ENCODE measurements around the gene MYO18B. TPM values are rescaled to one million over a fixed set of nuclear protein-coding genes. Genes with fewer than 3 reads are reported as not detected.

The MYO18B gene
- total RNA-seq, 1 experiment from 2014 or later = 0.07 TPM

GRCh38 chr22:25795478-25795877 is 53.5 kb downstream of the MYO18B start:
- Histone ChIP-seq H3K27me3 (replicated peaks; ENCODE audit: control insufficient read depth, insufficient read depth, low read length) (no peaks in the 10 kb centered on the region), H3K4me1 (no peaks in the 10 kb centered on the region), H3K4me3 (ENCODE audit: low read depth, low read length) (no peak overlapping the region), H3K36me3 (ENCODE audit: control insufficient read depth, insufficient read depth, low read length) (no peaks in the 10 kb centered on the region), H3K9me3 (no peaks in the 10 kb centered on the region)
- Mint-ChIP-seq H3K9me3 (ENCODE audit: unreplicated experiment) (no peaks in the 10 kb centered on the region), H3K27ac (ENCODE audit: unreplicated experiment) (no peak overlapping the region), H3K36me3 (ENCODE audit: insufficient read depth, unreplicated experiment) (no peaks in the 10 kb centered on the region), H3K27me3 (ENCODE audit: insufficient read depth, unreplicated experiment) (peaks cover 16% of the 10 kb centered on the region), H3K4me1 (ENCODE audit: low read depth, unreplicated experiment) (no peaks in the 10 kb centered on the region), H3K4me3 (ENCODE audit: unreplicated experiment) (no peak overlapping the region)
- BruUV-seq (replicated peaks) = no TSS peak
- no peak for DNase-seq
- POLR2A ChIA-PET = no interaction called here
- CTCF ChIA-PET = no interaction called here
- intact Hi-C loops (cut with micrococcal nuclease; ENCODE audit: unreplicated experiment) = no loop called here
- TF ChIP-seq CTCF (IDR thresholded peaks at IDR 0.05; ENCODE audit: insufficient read depth in 1 of 2, low read depth in 1 of 2, low read length in 1 of 2, severe bottlenecking in 1 of 2, unreplicated experiment in 1 of 2) = no peak

GRCh38 chr22:25797498-25798290 is 55.7 kb downstream of the MYO18B start:
- Histone ChIP-seq H3K36me3 (ENCODE audit: control insufficient read depth, insufficient read depth, low read length) (no peaks in the 10 kb centered on the region), H3K4me1 (no peaks in the 10 kb centered on the region), H3K9me3 (no peaks in the 10 kb centered on the region), H3K27me3 (replicated peaks; ENCODE audit: control insufficient read depth, insufficient read depth, low read length) (no peaks in the 10 kb centered on the region), H3K4me3 (ENCODE audit: low read depth, low read length) (no peak overlapping the region)
- Mint-ChIP-seq H3K4me3 (ENCODE audit: unreplicated experiment) (no peak overlapping the region), H3K36me3 (ENCODE audit: insufficient read depth, unreplicated experiment) (no peaks in the 10 kb centered on the region), H3K27ac (ENCODE audit: unreplicated experiment) (no peak overlapping the region), H3K27me3 (ENCODE audit: insufficient read depth, unreplicated experiment) (peaks cover 13% of the 10 kb centered on the region), H3K4me1 (ENCODE audit: low read depth, unreplicated experiment) (no peaks in the 10 kb centered on the region), H3K9me3 (ENCODE audit: unreplicated experiment) (no peaks in the 10 kb centered on the region)
- no TSS peak for BruUV-seq (replicated peaks)
- no peak for TF ChIP-seq CTCF (IDR thresholded peaks at IDR 0.05; ENCODE audit: insufficient read depth in 1 of 2, low read depth in 1 of 2, low read length in 1 of 2, severe bottlenecking in 1 of 2, unreplicated experiment in 1 of 2)
- POLR2A ChIA-PET = no interaction called here
- CTCF ChIA-PET = interaction anchor here (0.6 kb wide), 1 partner anchor 199 kb away, joined by 3 read pairs; no protein-coding TSS in a partner anchor
- intact Hi-C loops (cut with micrococcal nuclease; ENCODE audit: unreplicated experiment) = no loop called here
- no peak for DNase-seq

- Mint-ChIP-seq H3K9me3 (ENCODE audit: unreplicated experiment) (no peaks in the 10 kb centered on the region), H3K4me3 (ENCODE audit: unreplicated experiment) (no peak overlapping the region), H3K27me3 (ENCODE audit: insufficient read depth, unreplicated experiment) (peaks cover 13% of the 10 kb centered on the region), H3K36me3 (ENCODE audit: insufficient read depth, unreplicated experiment) (no peaks in the 10 kb centered on the region), H3K4me1 (ENCODE audit: low read depth, unreplicated experiment) (no peaks in the 10 kb centered on the region), H3K27ac (ENCODE audit: unreplicated experiment) (no peak overlapping the region)
- Histone ChIP-seq H3K36me3 (ENCODE audit: control insufficient read depth, insufficient read depth, low read length) (no peaks in the 10 kb centered on the region), H3K4me3 (ENCODE audit: low read depth, low read length) (no peak overlapping the region), H3K27me3 (replicated peaks; ENCODE audit: control insufficient read depth, insufficient read depth, low read length) (no peaks in the 10 kb centered on the region), H3K4me1 (no peaks in the 10 kb centered on the region), H3K9me3 (no peaks in the 10 kb centered on the region)
- POLR2A ChIA-PET = no interaction called here
- no peak for TF ChIP-seq CTCF (IDR thresholded peaks at IDR 0.05; ENCODE audit: insufficient read depth in 1 of 2, low read depth in 1 of 2, low read length in 1 of 2, severe bottlenecking in 1 of 2, unreplicated experiment in 1 of 2)
- intact Hi-C loops (cut with micrococcal nuclease; ENCODE audit: unreplicated experiment) = no loop called here
- no TSS peak for BruUV-seq (replicated peaks)
- DNase-seq = no peak
- CTCF ChIA-PET = no interaction called here
These were observed 58.8 kb downstream of the MYO18B start for GRCh38 chr22:25800766-25801165.
